Body of pancreas (tissue), 4 donors: ENCODE measurements around the gene TMEM72.
A peak's percentile ranks its signal among the peaks of the same experiment; 100 is the strongest.

Experiments used
- POLR2A ChIP-seq, 3 donors: fragments of 450-650 bp; IDR thresholded peaks; one replicate each; pipeline ENCODE4 v1.6.1; 2016; ENCODE audit warnings: antibody characterized with exemption in 3 of 3, mild to moderate bottlenecking in 2 of 3
- TF ChIP-seq, protein P1 (sequence below), 7 experiments: fragments of 450-650 bp in 4 of 7; fragments of 200-600 bp in 3 of 7; sonication (generic) in 3 of 7; IDR thresholded peaks; one replicate each; pipeline ENCODE4 v1.5.1; 2016 to 2019; ENCODE audit warnings: antibody characterized with exemption in 7 of 7

DNA sequence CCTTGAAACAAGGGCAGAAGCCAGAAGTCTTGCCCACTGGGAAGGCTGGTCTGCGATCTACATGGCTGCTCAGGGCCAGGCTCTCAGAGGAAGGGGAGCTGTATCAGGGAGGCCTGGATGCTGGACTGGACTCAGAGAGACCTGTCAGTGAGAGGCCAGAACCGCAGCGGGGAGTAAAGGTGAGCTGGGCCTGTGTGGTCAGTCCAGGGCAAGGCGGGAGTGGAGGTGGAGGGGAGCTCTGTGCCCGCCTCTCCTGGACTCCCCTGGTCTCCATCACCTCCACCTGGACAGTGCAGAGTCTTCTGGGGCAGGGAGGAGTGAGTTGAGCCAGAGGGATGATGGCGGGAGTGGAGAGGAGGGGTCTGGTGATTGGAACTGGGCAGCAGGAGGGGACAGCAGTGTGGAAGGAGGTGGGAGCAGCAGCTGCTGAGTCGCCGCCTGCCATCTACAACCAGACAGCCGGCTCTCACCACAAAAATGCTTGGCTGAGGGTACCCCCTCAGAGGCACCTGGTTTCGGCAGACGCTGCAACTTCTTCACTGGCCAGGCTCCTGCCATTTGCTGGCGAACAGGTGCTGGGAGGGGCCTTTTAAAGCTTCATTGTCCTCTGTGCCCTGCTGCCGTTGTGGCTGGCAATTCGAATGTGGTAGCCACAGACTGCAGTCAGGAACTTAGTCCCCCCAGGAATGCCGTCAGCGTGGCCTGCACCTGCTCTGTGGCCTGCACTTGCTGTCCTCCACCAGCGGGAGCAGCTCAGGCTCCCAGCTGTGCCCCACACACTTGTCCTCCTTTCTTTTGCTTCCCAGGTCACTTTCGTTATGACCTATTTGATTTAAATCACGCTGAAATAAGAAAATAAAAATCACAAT lies 52.0 kb downstream of the TMEM72 start:
- TF ChIP-seq, protein P1, sequence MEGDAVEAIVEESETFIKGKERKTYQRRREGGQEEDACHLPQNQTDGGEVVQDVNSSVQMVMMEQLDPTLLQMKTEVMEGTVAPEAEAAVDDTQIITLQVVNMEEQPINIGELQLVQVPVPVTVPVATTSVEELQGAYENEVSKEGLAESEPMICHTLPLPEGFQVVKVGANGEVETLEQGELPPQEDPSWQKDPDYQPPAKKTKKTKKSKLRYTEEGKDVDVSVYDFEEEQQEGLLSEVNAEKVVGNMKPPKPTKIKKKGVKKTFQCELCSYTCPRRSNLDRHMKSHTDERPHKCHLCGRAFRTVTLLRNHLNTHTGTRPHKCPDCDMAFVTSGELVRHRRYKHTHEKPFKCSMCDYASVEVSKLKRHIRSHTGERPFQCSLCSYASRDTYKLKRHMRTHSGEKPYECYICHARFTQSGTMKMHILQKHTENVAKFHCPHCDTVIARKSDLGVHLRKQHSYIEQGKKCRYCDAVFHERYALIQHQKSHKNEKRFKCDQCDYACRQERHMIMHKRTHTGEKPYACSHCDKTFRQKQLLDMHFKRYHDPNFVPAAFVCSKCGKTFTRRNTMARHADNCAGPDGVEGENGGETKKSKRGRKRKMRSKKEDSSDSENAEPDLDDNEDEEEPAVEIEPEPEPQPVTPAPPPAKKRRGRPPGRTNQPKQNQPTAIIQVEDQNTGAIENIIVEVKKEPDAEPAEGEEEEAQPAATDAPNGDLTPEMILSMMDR (IDR thresholded peaks at IDR 0.05): peak in 3 of 7 experiments; percentile 19 to 32 (median 20)
- TF ChIP-seq POLR2A (IDR thresholded peaks at IDR 0.05): peak in 2 of 3 donors; percentile 7 to 30
